ENCODE measurements around the gene TNS3.

Gene TNS3

GRCh38 chr7:47580811-47581331 is 1.0 kb downstream of the TNS3 start:
- no peak for DNase-seq

GRCh38 chr7:47580175-47580706 is 1.7 kb downstream of the TNS3 start:
- no peak for DNase-seq

GRCh38 chr7:47579458-47579857 is 2.5 kb downstream of the TNS3 start:
- DNase-seq, result no peak

- DNase-seq, result no peak
These were observed 3.2 kb downstream of the TNS3 start for GRCh38 chr7:47578579-47579270.

GRCh38 chr7:47577321-47577919 is 4.5 kb downstream of the TNS3 start:
- DNase-seq, result no peak

GRCh38 chr7:47576866-47577306 is 5.0 kb downstream of the TNS3 start:
- DNase-seq, result no peak

GRCh38 chr7:47576031-47576865 is 5.7 kb downstream of the TNS3 start:
- DNase-seq, result no peak

- no peak for DNase-seq
These were observed 7.2 kb downstream of the TNS3 start for GRCh38 chr7:47574482-47575329.

GRCh38 chr7:47573758-47574481 is 8.0 kb downstream of the TNS3 start:
- no peak for DNase-seq

GRCh38 chr7:47572939-47573757 is 8.8 kb downstream of the TNS3 start:
- no peak for DNase-seq

GRCh38 chr7:47572094-47572445 is 9.8 kb downstream of the TNS3 start:
- DNase-seq, result no peak

- peak; percentile 34 for DNase-seq
These were observed 10.4 kb downstream of the TNS3 start for GRCh38 chr7:47571331-47572093.

- no peak for DNase-seq
These were observed 11.3 kb downstream of the TNS3 start for GRCh38 chr7:47570649-47571050.

GRCh38 chr7:47568547-47568946 is 13.4 kb downstream of the TNS3 start:
- DNase-seq, result no peak

- DNase-seq, result no peak
These were observed 13.9 kb downstream of the TNS3 start for GRCh38 chr7:47568056-47568455.

GRCh38 chr7:47565640-47566250 is 16.2 kb downstream of the TNS3 start:
- no peak for DNase-seq

GRCh38 chr7:47563521-47563920 is 18.4 kb downstream of the TNS3 start:
- no peak for DNase-seq

GRCh38 chr7:47561715-47562446 is 20.0 kb downstream of the TNS3 start:
- no peak for DNase-seq
